H9 (cell line): Measurements from ENCODE around the gene KY. TPM values are rescaled to one million over a fixed set of nuclear protein-coding genes. Genes with fewer than 3 reads are reported as not detected.

ENCODE experiments used
- DNase-seq: peaks from one replicate; pipeline ENCODE4 v3.0.0-alpha.2; 2017
- H2AFZ ChIP-seq: one replicate; pipeline ENCODE4 v1.6.1; 2013; ENCODE audit warnings: mild to moderate bottlenecking, low read length, control low read depth, moderate library complexity
- H2AK5ac ChIP-seq: 2 replicates; pipeline ENCODE4 v1.6.1; 2013; ENCODE audit warnings: low read length, control low read depth, mixed read lengths; ENCODE audit not compliant: insufficient read length
- H2BK120ac ChIP-seq: one replicate; pipeline ENCODE4 v1.6.1; 2013; ENCODE audit warnings: low read depth, mild to moderate bottlenecking, low read length, control low read depth, inconsistent platforms; ENCODE audit not compliant: poor library complexity, severe bottlenecking
- H2BK12ac ChIP-seq: 2 replicates; pipeline ENCODE4 v1.6.1; 2013; ENCODE audit warnings: low read length, control low read depth, mixed read lengths, low read depth; ENCODE audit not compliant: insufficient read length
- H2BK15ac ChIP-seq: 2 replicates; pipeline ENCODE4 v1.6.1; 2013; ENCODE audit warnings: low read depth, low read length, control low read depth
- H2BK20ac ChIP-seq: one replicate; pipeline ENCODE4 v1.6.1; 2013; ENCODE audit warnings: low read depth, mild to moderate bottlenecking, low read length, control low read depth, inconsistent platforms; ENCODE audit not compliant: poor library complexity, severe bottlenecking
- H2BK5ac ChIP-seq: 2 replicates; pipeline ENCODE4 v1.6.1; 2013; ENCODE audit warnings: low read length, control low read depth, mixed read lengths; ENCODE audit not compliant: insufficient read length
- H3K14ac ChIP-seq: 2 replicates; pipeline ENCODE4 v1.6.1; 2013; ENCODE audit warnings: low read length, control low read depth; ENCODE audit not compliant: insufficient read depth
- H3K18ac ChIP-seq: 2 replicates; pipeline ENCODE4 v1.6.1; 2013; ENCODE audit warnings: low read depth, mild to moderate bottlenecking, mixed read lengths, low read length, control low read depth; ENCODE audit not compliant: insufficient read length
- H3K23ac ChIP-seq: 2 replicates; pipeline ENCODE4 v1.6.1; 2013; ENCODE audit warnings: low read length, control low read depth, mixed read lengths, low read depth; ENCODE audit not compliant: insufficient read length
- H3K23me2 ChIP-seq: 2 replicates; pipeline ENCODE4 v1.6.1; 2013; ENCODE audit warnings: low read depth, mild to moderate bottlenecking, mixed read lengths, low read length, control low read depth; ENCODE audit not compliant: insufficient read length, poor library complexity, severe bottlenecking
- H3K27ac ChIP-seq: 2 replicates; pipeline ENCODE4 v1.5.1; 2013; ENCODE audit warnings: low read length, control low read depth, mixed read lengths, low read depth; ENCODE audit not compliant: insufficient read length
- H3K27me3 ChIP-seq: 2 replicates; pipeline ENCODE4 v1.6.1; 2013; ENCODE audit warnings: low read length, control low read depth, inconsistent platforms; ENCODE audit not compliant: insufficient read depth
- H3K4ac ChIP-seq: 2 replicates; pipeline ENCODE4 v1.6.1; 2013; ENCODE audit warnings: low read depth, mild to moderate bottlenecking, control low read depth, inconsistent platforms, low read length, moderate library complexity
- H3K4me1 ChIP-seq: 2 replicates; pipeline ENCODE4 v1.6.1; 2013; ENCODE audit warnings: low read length, control low read depth, inconsistent platforms; ENCODE audit not compliant: insufficient read depth
- H3K4me2 ChIP-seq: 2 replicates; pipeline ENCODE4 v1.6.1; 2013; ENCODE audit warnings: low read length, control low read depth, mixed read lengths; ENCODE audit not compliant: insufficient read length, insufficient read depth
- H3K56ac ChIP-seq: 2 replicates; pipeline ENCODE4 v1.6.1; 2013; ENCODE audit warnings: low read depth, mild to moderate bottlenecking, mixed read lengths, low read length, control low read depth; ENCODE audit not compliant: insufficient read length
- H3K79me1 ChIP-seq: 2 replicates; pipeline ENCODE4 v1.6.1; 2013; ENCODE audit warnings: low read depth, mild to moderate bottlenecking, moderate library complexity, low read length, control low read depth, inconsistent platforms; ENCODE audit not compliant: insufficient read depth, poor library complexity, severe bottlenecking
- H3K79me2 ChIP-seq: 2 replicates; pipeline ENCODE4 v1.6.1; 2013; ENCODE audit warnings: low read length, control low read depth, inconsistent platforms; ENCODE audit not compliant: insufficient read depth
- H3K9ac ChIP-seq: 2 replicates; pipeline ENCODE4 v1.6.1; 2013; ENCODE audit warnings: low read length, control low read depth, mixed read lengths; ENCODE audit not compliant: insufficient read length; ENCODE audit errors: extremely low read depth
- H3K9me3 ChIP-seq: one replicate; pipeline ENCODE4 v1.6.1; 2013; ENCODE audit warnings: low read depth, low read length, inconsistent platforms; ENCODE audit not compliant: control insufficient read depth
- H3T11ph ChIP-seq: one replicate; pipeline ENCODE4 v1.6.1; 2013; ENCODE audit warnings: mild to moderate bottlenecking, low read length, control low read depth, inconsistent platforms
- H4K20me1 ChIP-seq: one replicate; pipeline ENCODE4 v1.6.1; 2013; ENCODE audit not compliant: control insufficient read depth, insufficient read length, insufficient read depth
- H4K5ac ChIP-seq: 2 replicates; pipeline ENCODE4 v1.6.1; 2013; ENCODE audit warnings: low read depth, mild to moderate bottlenecking, mixed read lengths, low read length, control low read depth; ENCODE audit not compliant: insufficient read length
- H4K8ac ChIP-seq: replicated peaks from 2 replicates; pipeline ENCODE4 v1.6.1; 2013; ENCODE audit warnings: low read length, control low read depth, mixed read lengths, low read depth; ENCODE audit not compliant: insufficient read length
- H4K91ac ChIP-seq: 2 replicates; pipeline ENCODE4 v1.6.1; 2013; ENCODE audit warnings: low read depth, mild to moderate bottlenecking, moderate library complexity, mixed read lengths, low read length, control low read depth; ENCODE audit not compliant: insufficient read length
- H3K27ac Mint-ChIP-seq, 3 experiments: 2 replicates in 2 of 3; 3 replicates in 1 of 3; pipeline ENCODE4 v1.8.0; 2020 to 2021; ENCODE audit warnings: mixed read lengths in 3 of 3, mild to moderate bottlenecking in 1 of 3, moderate library complexity in 1 of 3
- H3K27me3 Mint-ChIP-seq: 2 replicates; pipeline ENCODE4 v1.8.0; 2021; ENCODE audit warnings: low read depth, mild to moderate bottlenecking, moderate library complexity, mixed read lengths
- H3K36me3 Mint-ChIP-seq, 3 experiments: 2 replicates in 2 of 3; 3 replicates in 1 of 3; pipeline ENCODE4 v1.8.0; 2020 to 2021; ENCODE audit warnings: low read depth in 3 of 3, mixed read lengths in 3 of 3; ENCODE audit not compliant: insufficient read depth in 1 of 3
- H3K4me1 Mint-ChIP-seq, 2 experiments: 2 replicates each; pipeline ENCODE4 v1.8.0; 2020; ENCODE audit warnings: mixed read lengths in 2 of 2
- H3K4me3 Mint-ChIP-seq, 2 experiments: 2 replicates in 1 of 2; 3 replicates in 1 of 2; pipeline ENCODE4 v1.8.0; 2020 to 2021; ENCODE audit warnings: mild to moderate bottlenecking in 2 of 2, mixed read lengths in 2 of 2, moderate library complexity in 1 of 2
- H3K9me3 Mint-ChIP-seq, 2 experiments: 2 replicates in 1 of 2; 3 replicates in 1 of 2; pipeline ENCODE4 v1.8.0; 2020; ENCODE audit warnings: mild to moderate bottlenecking in 2 of 2, mixed read lengths in 2 of 2, moderate library complexity in 1 of 2
- CTCF ChIP-seq: fragments of 200-600 bp; sonication (generic); conservative IDR thresholded peaks from 3 replicates; pipeline ENCODE4 v1.8.0; 2021; ENCODE audit warnings: antibody characterized with exemption, mild to moderate bottlenecking
- WGBS: extraction: QIAGEN DNeasy Blood & Tissue Kit; methylation state at CpG from one replicate; pipeline ENCODE4 v1.1.7; 2013; ENCODE audit warnings: missing lambda C conversion rate, low lambda C conversion rate, mixed read lengths; ENCODE audit not compliant: insufficient read length; ENCODE audit errors: extremely low coverage; 5-methylcytosine and 5-hydroxymethylcytosine counted together
- total RNA-seq: library from RNA; stranded (reverse); gene quantifications from 2 replicates; pipeline ENCODE4 v1.2.1, GENCODE V29; 2021

KY gene
- total RNA-seq, 1 experiment from 2014 or later, result not detected

- Histone ChIP-seq H3K56ac (no peak overlapping the region), H2BK12ac (no peak overlapping the region), H3K4me2 (no peak overlapping the region), H3K4ac (no peak overlapping the region), H2BK5ac (no peak overlapping the region), H3K23me2 (no peaks in the 10 kb centered on the region), H3K23ac (no peak overlapping the region), H4K8ac (no peak overlapping the region), H4K5ac (no peak overlapping the region), H2AK5ac (no peak overlapping the region), H3K79me2 (no peaks in the 10 kb centered on the region), H3K18ac (no peak overlapping the region), H3T11ph (no peak overlapping the region), H4K20me1 (no peaks in the 10 kb centered on the region), H3K27me3 (peaks cover 1% of the 10 kb centered on the region; the same call in 1 of the 2 replicates), H2BK15ac (no peak overlapping the region), H3K14ac (no peak overlapping the region), H3K9me3 (no peaks in the 10 kb centered on the region), H4K91ac (no peak overlapping the region), H3K9ac (no peak overlapping the region), H3K27ac (no peak overlapping the region), H2BK20ac (no peak overlapping the region), H3K4me1 (no peaks in the 10 kb centered on the region), H3K79me1 (no peaks in the 10 kb centered on the region), H2AFZ (no peak overlapping the region), H2BK120ac (no peak overlapping the region)
- Mint-ChIP-seq H3K4me3 (no peak overlapping the region), H3K27me3 (peaks cover 46% of the 10 kb centered on the region), H3K4me1 (no peaks in the 10 kb centered on the region), H3K36me3 (no peaks in the 10 kb centered on the region), H3K9me3 (no peaks in the 10 kb centered on the region), H3K27ac (no peak overlapping the region)
- DNase-seq, result no peak
- TF ChIP-seq CTCF, result no peak
- no CpG with 5 or more reads among the region's 2 CpGs for WGBS
Measured at GRCh38 chr3:134687642-134688041, 36.8 kb upstream of the KY start.
